Endothelial cell of umbilical vein (primary cell): Measurements from ENCODE around the gene PLEKHA7. TPM values are rescaled to one million over a fixed set of nuclear protein-coding genes. Genes with fewer than 3 reads are reported as not detected.

Source experiments
- BruUV-seq: library from RNA; stranded (reverse); fragments of 400-500 nt; replicated peaks from 2 replicates; lab custom pipeline; 2021; lab: Mats Ljungman, UMichigan
- CTCF ChIA-PET: fragments of 300-600, 350-600 bp; sonication (Branson Sonifier 250); formaldehyde crosslinking; loops from one replicate; lab custom pipeline; 2021; ENCODE audit warnings: antibody characterized with exemption, inconsistent platforms; lab: Charles Lee
- POLR2A ChIA-PET: fragments of 300-600, 350-600 bp; sonication (Branson Sonifier 250); formaldehyde crosslinking; loops from one replicate; lab custom pipeline; 2021; ENCODE audit warnings: antibody characterized with exemption, inconsistent platforms; lab: Charles Lee
- DNase-seq: peaks from one replicate; pipeline ENCODE4 v3.0.0-alpha.2; 2011; ENCODE audit warnings: low read depth, low spot score
- FAIRE-seq: peaks from 2 replicates; lab custom pipeline; 2011; peaks lifted over from hg19 to GRCh38; lab: Jason Lieb, UNC
- H2AFZ ChIP-seq: 2 replicates; pipeline ENCODE4 v1.6.0; 2012; ENCODE audit warnings: low read depth, low read length, control low read depth, inconsistent platforms
- H3K27ac ChIP-seq: 2 replicates; pipeline ENCODE4 v1.5.1; 2011; ENCODE audit warnings: low read depth, mild to moderate bottlenecking, control low read depth, low read length, moderate library complexity; ENCODE audit not compliant: insufficient read depth
- H3K27me3 ChIP-seq, 2 experiments: 2 replicates each; pipeline versions ENCODE4 v1.6.0 to v1.6.1; 2011; ENCODE audit warnings: low read length in 2 of 2, mixed read lengths in 1 of 2; ENCODE audit not compliant: control insufficient read depth in 2 of 2, insufficient read depth in 2 of 2
- H3K36me3 ChIP-seq, 2 experiments: 2 replicates in 1 of 2; 3 replicates in 1 of 2; pipeline ENCODE4 v1.5.1; 2011; ENCODE audit warnings: low read length in 2 of 2, mild to moderate bottlenecking in 1 of 2, moderate library complexity in 1 of 2; ENCODE audit not compliant: control insufficient read depth in 2 of 2, insufficient read depth in 2 of 2; ENCODE audit errors: extremely low read depth in 1 of 2
- H3K4me1 ChIP-seq: 3 replicates; pipeline ENCODE4 v1.5.1; 2011; ENCODE audit warnings: mild to moderate bottlenecking, low read length; ENCODE audit not compliant: control insufficient read depth, insufficient read depth; ENCODE audit errors: extremely low read depth
- H3K4me2 ChIP-seq: 2 replicates; pipeline ENCODE4 v1.6.1; 2011; ENCODE audit warnings: low read length, control low read depth, mixed read lengths; ENCODE audit not compliant: insufficient read depth
- H3K4me3 ChIP-seq, 3 experiments: fragments of 200-600 bp in 1 of 3; sonication (generic), shearing (Covaris generic) in 1 of 3; replicated peaks in 1 of 3; 2 replicates each; pipeline ENCODE4 v1.5.1; 2011 to 2016; ENCODE audit warnings: control low read depth in 3 of 3, low read length in 3 of 3, mild to moderate bottlenecking in 2 of 3, inconsistent platforms in 1 of 3, low read depth in 1 of 3, moderate library complexity in 1 of 3; ENCODE audit not compliant: insufficient read depth in 1 of 3
- H3K79me2 ChIP-seq: 2 replicates; pipeline ENCODE4 v1.6.0; 2012; ENCODE audit warnings: low read length, inconsistent platforms; ENCODE audit not compliant: control insufficient read depth, insufficient read depth
- H3K9ac ChIP-seq: replicated peaks from 2 replicates; pipeline ENCODE3; 2011; ENCODE audit warnings: low read length, control low read depth; ENCODE audit not compliant: insufficient read depth; ENCODE audit errors: extremely low read depth
- H3K9me1 ChIP-seq: replicated peaks from 3 replicates; pipeline ENCODE4 v1.6.0; 2011; ENCODE audit warnings: mild to moderate bottlenecking, low read length; ENCODE audit not compliant: control insufficient read depth, insufficient read depth; ENCODE audit errors: extremely low read depth
- H3K9me3 ChIP-seq: replicated peaks from 2 replicates; pipeline ENCODE4 v1.5.1; 2012; ENCODE audit warnings: low read length, inconsistent platforms; ENCODE audit not compliant: control insufficient read depth, insufficient read depth
- H4K20me1 ChIP-seq: replicated peaks from 2 replicates; pipeline ENCODE3; 2011; ENCODE audit warnings: mild to moderate bottlenecking, low read length; ENCODE audit not compliant: control insufficient read depth, insufficient read depth; ENCODE audit errors: extremely low read depth
- EZH2 ChIP-seq: IDR thresholded peaks from 2 replicates; pipeline ENCODE4 v1.6.1; 2012; ENCODE audit warnings: borderline replicate concordance, low read depth, mild to moderate bottlenecking, moderate library complexity, low read length, inconsistent platforms; ENCODE audit not compliant: severe bottlenecking
- FOS ChIP-seq: IDR thresholded peaks from 2 replicates; pipeline ENCODE4 v1.6.1; 2011; ENCODE audit warnings: mild to moderate bottlenecking, low read length, moderate library complexity, borderline replicate concordance; ENCODE audit not compliant: insufficient read depth
- GATA2 ChIP-seq: IDR thresholded peaks from 2 replicates; pipeline ENCODE4 v1.7.0; 2011; ENCODE audit warnings: low read depth, mild to moderate bottlenecking, moderate library complexity, mixed read lengths, low read length; ENCODE audit not compliant: insufficient read length, insufficient read depth
- JUN ChIP-seq: IDR thresholded peaks from 2 replicates; pipeline ENCODE4 v1.6.1; 2011; ENCODE audit warnings: borderline replicate concordance, low read depth; ENCODE audit not compliant: insufficient read length, insufficient read depth
- MYC ChIP-seq: IDR thresholded peaks from one replicate; pipeline ENCODE4 v1.6.1; 2011; ENCODE audit warnings: mild to moderate bottlenecking, low read depth, low read length
- POLR2A ChIP-seq: IDR thresholded peaks from 2 replicates; pipeline ENCODE4 v1.6.1; 2012; ENCODE audit warnings: low read depth, mild to moderate bottlenecking, control low read depth, low read length
- POLR2AphosphoS5 ChIP-seq: IDR thresholded peaks from 2 replicates; pipeline ENCODE4 v1.6.1; 2012; ENCODE audit warnings: low read depth, mild to moderate bottlenecking, control low read depth, low read length, moderate library complexity; ENCODE audit not compliant: insufficient read depth
- dilution Hi-C: fragments of 300-500 bp; cut with MboI; formaldehyde crosslinking; loops from one replicate; pipeline ENCODE4 v1.15.0; 2019; ENCODE audit warnings: low sequenced_read_pairs; ENCODE audit not compliant: extremely low pct_ligation_motif_present
- intact Hi-C: fragments of 100-400 bp; cut with micrococcal nuclease; formaldehyde crosslinking; loops from one replicate; pipeline ENCODE4 v1.10.0; 2022
- polyA plus RNA-seq, 4 experiments: library from polyadenylated mRNA; depleted of rRNA in 3 of 4; stranded (reverse) in 3 of 4; unstranded in 1 of 4; fragments of >200 nt; gene quantifications; 2 replicates each; pipeline versions ENCODE4 v1.2.1 to v1.2.3, GENCODE V29; 2011 to 2012; ENCODE audit warnings: missing spikeins in 1 of 4
- total RNA-seq: library from RNA; stranded (reverse); gene quantifications from 2 replicates; pipeline ENCODE4 v1.2.3, GENCODE V29; 2021
- TF ChIP-seq, protein P1 (sequence below): IDR thresholded peaks from 2 replicates; pipeline ENCODE4 v1.6.1; 2011; ENCODE audit not compliant: insufficient read depth, insufficient read length
- TF ChIP-seq, protein P2 (sequence below), 2 donors: IDR thresholded peaks; 1 replicate in 1 of 2; 2 replicates in 1 of 2; pipeline ENCODE4 v1.5.1; 2011; ENCODE audit warnings: low read length in 2 of 2, mild to moderate bottlenecking in 2 of 2, moderate library complexity in 2 of 2, control low read depth in 1 of 2, inconsistent platforms in 1 of 2, low read depth in 1 of 2; ENCODE audit not compliant: insufficient read depth in 1 of 2; ENCODE audit errors: extremely low read depth in 1 of 2

PLEKHA7 gene
- total and polyA plus RNA-seq, 2 donors (not counting 3 experiments of a cell fraction or from before 2014, with no cell fraction given): 1.7 to 3.8 TPM

DNA sequence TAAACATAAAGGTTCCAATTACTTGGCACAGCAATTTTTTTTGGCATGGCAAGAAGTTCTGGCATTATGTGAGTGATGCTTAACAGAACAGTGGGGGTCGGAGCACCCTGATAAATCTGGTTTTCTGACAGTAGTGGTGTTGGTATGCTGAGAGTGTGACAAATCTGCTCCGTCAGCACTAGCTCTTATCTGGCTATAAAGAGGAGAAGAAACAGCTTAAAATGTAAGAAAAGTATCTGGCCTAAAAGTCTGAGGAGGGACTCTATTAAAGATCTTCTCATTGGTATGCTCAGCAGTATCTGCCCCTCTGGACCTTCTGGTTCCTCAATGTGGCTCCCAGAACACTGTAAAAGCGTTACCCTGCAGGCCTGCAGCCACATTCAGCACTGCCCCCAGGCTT, 137.4 kb downstream of the PLEKHA7 start:
- Histone ChIP-seq H3K79me2 (no peaks in the 10 kb centered on the region), H3K27ac (no peak overlapping the region), H3K4me1 (no peaks in the 10 kb centered on the region), H3K9me1 (no peaks in the 10 kb centered on the region), H3K4me3 (no peak overlapping the region), H3K9me3 (no peaks in the 10 kb centered on the region), H2AFZ (no peak overlapping the region), H3K4me2 (no peak overlapping the region), H3K9ac (no peak overlapping the region), H3K27me3 (peaks cover 0 to 8% of the 10 kb centered on the region in 2 experiments), H3K36me3 (no peaks in the 10 kb centered on the region), H4K20me1 (no peaks in the 10 kb centered on the region)
- dilution Hi-C loops: no loop called here
- DNase-seq (no peak), FAIRE-seq (no peak)
- POLR2A ChIA-PET: no interaction called here
- CTCF ChIA-PET: no interaction called here
- intact Hi-C loops: no loop called here
- no peak for TF ChIP-seq POLR2AphosphoS5
- no peak for TF ChIP-seq FOS
- TF ChIP-seq POLR2A: no peak
- TF ChIP-seq MYC: no peak
- TF ChIP-seq GATA2: no peak
- TF ChIP-seq JUN: no peak
- TF ChIP-seq, protein P1, sequence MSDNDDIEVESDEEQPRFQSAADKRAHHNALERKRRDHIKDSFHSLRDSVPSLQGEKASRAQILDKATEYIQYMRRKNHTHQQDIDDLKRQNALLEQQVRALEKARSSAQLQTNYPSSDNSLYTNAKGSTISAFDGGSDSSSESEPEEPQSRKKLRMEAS: no peak
- no peak for TF ChIP-seq EZH2
- TF ChIP-seq, protein P2, sequence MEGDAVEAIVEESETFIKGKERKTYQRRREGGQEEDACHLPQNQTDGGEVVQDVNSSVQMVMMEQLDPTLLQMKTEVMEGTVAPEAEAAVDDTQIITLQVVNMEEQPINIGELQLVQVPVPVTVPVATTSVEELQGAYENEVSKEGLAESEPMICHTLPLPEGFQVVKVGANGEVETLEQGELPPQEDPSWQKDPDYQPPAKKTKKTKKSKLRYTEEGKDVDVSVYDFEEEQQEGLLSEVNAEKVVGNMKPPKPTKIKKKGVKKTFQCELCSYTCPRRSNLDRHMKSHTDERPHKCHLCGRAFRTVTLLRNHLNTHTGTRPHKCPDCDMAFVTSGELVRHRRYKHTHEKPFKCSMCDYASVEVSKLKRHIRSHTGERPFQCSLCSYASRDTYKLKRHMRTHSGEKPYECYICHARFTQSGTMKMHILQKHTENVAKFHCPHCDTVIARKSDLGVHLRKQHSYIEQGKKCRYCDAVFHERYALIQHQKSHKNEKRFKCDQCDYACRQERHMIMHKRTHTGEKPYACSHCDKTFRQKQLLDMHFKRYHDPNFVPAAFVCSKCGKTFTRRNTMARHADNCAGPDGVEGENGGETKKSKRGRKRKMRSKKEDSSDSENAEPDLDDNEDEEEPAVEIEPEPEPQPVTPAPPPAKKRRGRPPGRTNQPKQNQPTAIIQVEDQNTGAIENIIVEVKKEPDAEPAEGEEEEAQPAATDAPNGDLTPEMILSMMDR (IDR thresholded peaks at IDR 0.05; ENCODE audit: extremely low read depth in 1 of 2, insufficient read depth in 1 of 2, low read depth in 1 of 2, low read length in 2 of 2): no peak
- BruUV-seq: no TSS peak
